NCI-H2196 treated with DMSO at 0.1 percent for 48 hours (cell line): Measurements from ENCODE around the gene SULF2.

ENCODE experiments used
- DNase-seq: peaks from one replicate; lab custom pipeline; 2025; ENCODE audit not compliant: unreplicated experiment; lab: John Stamatoyannopoulos, UW

Gene SULF2

GRCh38 chr20:47614703-47615309 is 170.5 kb downstream of the SULF2 start:
- no peak for DNase-seq

DNA sequence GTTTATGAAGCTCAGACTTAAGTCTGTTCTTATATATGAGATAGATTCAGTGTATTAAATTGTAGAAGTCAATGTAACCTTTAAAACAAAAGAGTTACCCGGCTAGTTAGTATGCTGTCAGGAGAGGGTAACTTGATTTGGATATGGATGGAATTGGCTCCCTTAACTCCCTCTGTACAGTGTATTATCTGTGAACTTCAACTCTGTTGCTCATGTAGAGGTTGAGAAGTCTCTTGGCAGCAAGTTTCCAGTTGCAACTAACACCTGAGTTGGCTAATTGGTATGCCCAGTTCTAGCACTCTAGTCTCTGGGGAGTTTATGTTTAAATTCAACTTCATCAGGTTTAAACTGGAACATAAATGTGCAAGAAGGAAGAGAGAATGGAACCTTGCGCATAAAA is 172.6 kb downstream of the SULF2 start:
- DNase-seq, result no peak

DNA sequence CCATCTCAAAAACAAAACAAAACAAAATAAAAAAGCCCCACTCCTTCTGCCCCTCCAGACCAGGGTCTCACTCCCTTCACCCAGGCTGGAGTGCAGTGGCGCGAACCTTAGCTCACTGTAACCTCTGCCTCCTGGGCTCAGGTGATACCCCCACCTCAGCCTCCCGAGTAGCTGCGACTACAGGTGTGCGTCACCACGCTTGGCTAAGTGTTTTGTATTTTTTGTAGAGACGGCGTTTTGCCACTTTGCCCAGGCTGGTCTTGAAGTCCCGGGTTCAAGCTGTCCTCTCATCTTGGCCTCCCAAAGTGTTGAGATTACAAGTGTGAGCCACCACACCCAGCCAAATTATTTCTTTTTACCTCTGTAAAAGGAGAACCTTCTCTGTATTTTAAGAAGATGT is 173.5 kb downstream of the SULF2 start:
- no peak for DNase-seq

DNA sequence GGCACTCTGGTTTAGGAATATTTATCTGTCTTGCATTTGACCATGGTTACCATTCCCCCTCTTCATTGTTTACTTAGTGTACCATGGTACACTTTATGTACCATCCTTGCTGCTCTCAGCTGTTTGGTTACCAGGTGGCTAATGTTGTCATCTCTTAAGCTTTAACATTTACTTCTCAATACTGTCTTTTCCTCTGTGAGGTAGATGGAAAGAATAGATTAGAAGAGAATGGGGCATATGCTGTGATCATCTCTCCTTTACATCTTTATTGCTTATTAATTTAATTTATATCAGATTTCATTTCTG is 174.4 kb downstream of the SULF2 start:
- no peak for DNase-seq

DNA sequence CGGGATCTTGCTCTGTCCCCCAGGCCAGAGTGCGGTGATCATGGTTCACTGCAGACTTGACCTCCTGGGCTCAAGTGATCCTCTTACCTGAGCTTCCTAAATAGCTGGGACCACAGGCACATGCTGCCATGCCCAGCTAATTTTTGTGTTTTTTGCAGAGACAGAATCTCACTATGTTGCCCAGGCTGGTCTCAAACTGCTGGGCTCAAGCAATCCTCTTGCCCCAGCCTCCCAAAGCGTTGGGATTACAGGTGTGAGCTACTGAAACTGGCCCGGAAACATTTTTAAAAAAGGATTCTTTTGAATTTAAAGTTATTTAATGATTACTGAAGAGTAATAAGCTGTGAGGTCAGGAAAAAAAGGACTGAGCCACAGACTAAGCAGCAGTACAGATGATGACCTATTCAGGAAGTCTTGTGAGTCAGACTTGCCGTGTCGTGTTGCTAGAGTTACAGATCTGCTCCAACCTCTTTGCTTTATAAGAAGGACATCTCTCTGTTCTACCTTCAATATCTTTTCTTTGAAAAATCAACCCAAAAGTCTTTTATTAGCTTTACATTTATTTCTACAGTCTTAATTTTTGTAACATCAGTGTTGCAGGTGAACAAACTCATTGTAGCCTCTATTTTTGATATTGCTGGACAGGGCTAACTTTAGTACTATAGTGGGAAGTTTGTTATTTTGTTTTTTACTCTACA is 174.9 kb downstream of the SULF2 start:
- peak; percentile 34 for DNase-seq

- DNase-seq, result no peak
Measured at GRCh38 chr20:47609001-47609400, 176.3 kb downstream of the SULF2 start.
